IPS DF 6.9 (cell line): Measurements from ENCODE around the gene ZYX.

Experiments
- DNase-seq: peaks from one replicate; pipeline ENCODE4 v3.0.0-alpha.2; 2013; ENCODE audit warnings: low read depth, low spot score
- H3K27ac ChIP-seq: one replicate; pipeline ENCODE4 v1.5.1; 2013; ENCODE audit warnings: low read length, control low read depth
- H3K27me3 ChIP-seq: 2 replicates; pipeline ENCODE4 v1.6.1; 2013; ENCODE audit warnings: mild to moderate bottlenecking, low read length; ENCODE audit not compliant: control insufficient read depth, insufficient read depth
- H3K36me3 ChIP-seq: 2 replicates; pipeline ENCODE4 v1.6.1; 2013; ENCODE audit warnings: low read length; ENCODE audit not compliant: control insufficient read depth, insufficient read depth
- H3K4me1 ChIP-seq: 2 replicates; pipeline ENCODE4 v1.6.1; 2013; ENCODE audit warnings: low read length; ENCODE audit not compliant: control insufficient read depth, insufficient read depth
- H3K4me3 ChIP-seq: 2 replicates; pipeline ENCODE4 v1.5.1; 2013; ENCODE audit warnings: mild to moderate bottlenecking, low read length
- H3K9me3 ChIP-seq: 2 replicates; pipeline ENCODE4 v1.6.1; 2013; ENCODE audit warnings: low read length, inconsistent platforms; ENCODE audit not compliant: control insufficient read depth, insufficient read depth
- WGBS: extraction: QIAGEN DNeasy Blood & Tissue Kit; methylation state at CpG from one replicate; pipeline ENCODE4 v1.1.7; 2013; ENCODE audit warnings: mixed read lengths, missing lambda C conversion rate; ENCODE audit not compliant: insufficient read length, insufficient coverage; 5-methylcytosine and 5-hydroxymethylcytosine counted together

Gene ZYX

GRCh38 chr7:143362131-143363015 is 18.8 kb upstream of the ZYX start, which contains the start of gene FAM131B:
Gene FAM131B (minus strand): TSS chr7:143362713. CDS start chr7:143362603, 110 bp downstream.
- Histone ChIP-seq H3K9me3 (no peaks in the 10 kb centered on the region), H3K36me3 (peaks cover 2% of the 10 kb centered on the region; the same call in 1 of the 2 replicates), H3K27me3 (0 out of 2 replicates have a peak, but pooled peaks cover 2% of the 10 kb centered on the region), H3K4me1 (no peaks in the 10 kb centered on the region; the same call in 1 of the 2 replicates), H3K4me3 (peak within 1 kb of the TSS; percentile 84), H3K27ac (no peak within 1 kb of the TSS)
- no CpG with 5 or more reads among the region's 112 CpGs for WGBS
- no peak for DNase-seq

DNA sequence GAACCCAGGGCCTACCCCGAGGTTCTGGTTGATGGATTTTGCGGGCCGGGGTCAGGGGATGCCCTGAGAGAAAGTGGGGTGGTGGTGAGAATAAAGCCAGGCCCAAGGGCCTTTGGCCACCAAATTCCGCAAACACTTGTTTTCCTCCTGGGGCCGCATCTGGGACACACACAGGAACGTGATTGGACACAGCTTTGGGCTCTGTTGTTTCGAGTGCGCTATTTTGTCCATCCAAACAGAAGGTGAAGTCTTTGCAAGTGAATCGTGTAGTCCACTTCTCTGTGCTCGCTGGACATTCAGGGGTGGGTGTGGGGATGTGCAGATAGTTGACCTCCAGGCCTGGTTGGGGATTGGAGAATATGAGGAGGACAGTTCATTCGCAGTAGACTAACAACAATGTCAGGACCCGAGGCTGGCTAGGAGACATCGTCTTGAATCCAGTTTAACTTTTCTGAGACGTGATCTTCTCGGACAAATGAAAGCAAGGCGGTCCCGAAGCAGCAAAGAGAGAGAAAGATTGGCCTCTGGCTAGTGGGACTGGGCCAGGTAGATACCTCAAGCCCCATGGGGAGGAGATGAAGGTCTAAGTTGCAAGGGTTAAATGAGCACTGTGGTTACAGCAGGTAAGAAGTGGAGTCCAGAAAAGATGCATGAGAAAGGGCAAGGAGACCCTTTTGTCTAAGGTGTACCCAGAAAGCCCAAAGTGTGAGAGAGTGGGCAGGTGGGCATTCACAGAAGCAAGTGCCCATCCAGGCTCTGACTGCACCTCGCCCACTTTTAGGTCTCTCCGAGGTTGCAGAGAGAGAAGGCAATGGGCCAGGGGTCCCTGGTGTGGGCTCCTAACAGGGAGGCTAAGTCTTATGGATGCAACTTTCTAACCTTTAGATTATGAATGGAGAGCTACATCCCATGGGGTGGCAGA is 17.9 kb upstream of the ZYX start:
- WGBS = no CpG with 5 or more reads among the region's 19 CpGs
- Histone ChIP-seq H3K27me3 (0 out of 2 replicates have a peak, but pooled peaks cover 2% of the 10 kb centered on the region), H3K9me3 (no peaks in the 10 kb centered on the region), H3K27ac (no peak overlapping the region), H3K4me1 (no peaks in the 10 kb centered on the region; the same call in 1 of the 2 replicates), H3K4me3 (peak overlapping the region; percentile 84; the same call in 1 of the 2 replicates), H3K36me3 (peaks cover 2% of the 10 kb centered on the region; the same call in 1 of the 2 replicates)
- DNase-seq = no peak

DNA sequence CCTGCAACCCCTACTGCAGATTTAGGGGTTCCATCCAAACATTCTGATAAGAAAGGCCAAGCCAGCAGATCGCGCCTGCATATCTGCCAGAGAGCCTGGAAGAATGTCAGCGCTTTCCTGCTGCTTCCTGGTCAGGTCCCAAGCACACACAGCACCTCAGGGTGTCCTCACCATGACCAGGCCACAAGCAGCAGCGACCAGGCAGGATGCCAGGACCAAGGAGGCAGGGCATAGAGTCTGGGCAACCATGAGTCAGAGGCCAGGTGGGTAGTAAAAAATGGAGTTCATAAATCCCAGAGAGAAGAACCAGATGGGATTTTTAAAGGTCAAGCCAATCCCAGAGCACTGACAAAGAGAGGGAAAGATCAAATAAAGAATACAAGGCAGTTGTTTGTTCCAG is 13.2 kb upstream of the ZYX start:
- peaks cover 1% of the 10 kb centered on the region; the same call in 1 of the 2 replicates for H3K4me1 ChIP-seq
- DNase-seq = no peak
- WGBS = no CpG with 5 or more reads among the region's 4 CpGs
- 0 out of 2 replicates have a peak, but pooled peaks cover 2% of the 10 kb centered on the region for H3K27me3 ChIP-seq
- no peak overlapping the region for H3K27ac ChIP-seq
- H3K36me3 ChIP-seq = no peaks in the 10 kb centered on the region
- no peak overlapping the region for H3K4me3 ChIP-seq
- H3K9me3 ChIP-seq = no peaks in the 10 kb centered on the region

GRCh38 chr7:143368387-143368786 is 12.8 kb upstream of the ZYX start:
- H3K27ac ChIP-seq = no peak overlapping the region
- H3K27me3 ChIP-seq = 0 out of 2 replicates have a peak, but pooled peaks cover 2% of the 10 kb centered on the region
- no peaks in the 10 kb centered on the region for H3K9me3 ChIP-seq
- H3K4me3 ChIP-seq = no peak overlapping the region
- no peaks in the 10 kb centered on the region for H3K36me3 ChIP-seq
- DNase-seq = no peak
- WGBS = no CpG with 5 or more reads among the region's 1 CpG
- H3K4me1 ChIP-seq = peaks cover 1% of the 10 kb centered on the region; the same call in 1 of the 2 replicates

DNA sequence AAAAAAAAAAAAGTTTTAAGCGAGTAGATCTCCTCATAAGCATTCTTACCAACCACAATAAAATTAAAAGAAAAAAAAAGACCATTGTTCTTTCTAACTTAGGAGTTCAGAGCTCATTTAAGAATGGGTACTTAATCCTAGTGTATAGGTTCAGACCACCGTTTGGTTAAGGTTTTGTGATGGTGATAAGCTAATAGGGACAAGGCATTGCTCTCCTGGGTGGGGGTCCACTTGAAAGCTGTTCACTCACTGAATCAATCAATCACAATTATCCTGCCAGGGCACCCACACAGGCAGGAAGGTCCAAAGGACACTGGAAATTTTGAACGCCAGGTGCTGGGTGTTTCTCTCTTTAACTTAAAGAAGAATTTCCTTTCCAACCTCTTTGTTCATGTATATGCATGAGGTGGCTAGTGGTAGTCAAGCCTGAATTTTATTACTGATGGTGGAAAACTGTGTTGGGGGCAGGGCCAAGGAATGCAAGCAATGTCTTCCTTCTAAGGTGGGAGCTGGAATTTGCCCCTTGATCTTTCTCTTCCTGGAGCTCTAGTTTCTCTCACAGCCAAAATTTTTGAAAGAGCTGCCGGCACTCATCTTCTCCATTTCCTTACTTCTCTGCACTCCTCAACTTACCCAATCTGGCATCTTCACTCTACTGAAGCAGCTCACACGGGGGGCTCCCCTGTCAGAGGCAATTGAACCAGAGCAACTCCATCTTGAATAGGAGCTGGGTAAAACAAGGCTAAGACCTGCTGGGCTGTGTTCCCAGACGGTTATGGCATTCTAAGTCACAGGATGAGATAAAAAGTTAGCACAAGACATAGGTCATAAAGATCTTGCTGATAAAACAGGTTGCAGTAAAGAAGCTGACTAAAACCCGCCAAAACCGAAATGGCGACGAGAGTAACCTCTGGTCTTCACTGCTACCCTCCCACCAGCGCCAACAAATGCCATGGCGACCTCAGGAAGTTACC is 11.2 kb upstream of the ZYX start:
- Histone ChIP-seq H3K4me1 (peaks cover 4% of the 10 kb centered on the region; the same call in 1 of the 2 replicates), H3K27me3 (no peaks in the 10 kb centered on the region), H3K36me3 (no peaks in the 10 kb centered on the region), H3K4me3 (no peak overlapping the region), H3K27ac (no peak overlapping the region), H3K9me3 (no peaks in the 10 kb centered on the region)
- DNase-seq = no peak
- no CpG with 5 or more reads among the region's 12 CpGs for WGBS

DNA sequence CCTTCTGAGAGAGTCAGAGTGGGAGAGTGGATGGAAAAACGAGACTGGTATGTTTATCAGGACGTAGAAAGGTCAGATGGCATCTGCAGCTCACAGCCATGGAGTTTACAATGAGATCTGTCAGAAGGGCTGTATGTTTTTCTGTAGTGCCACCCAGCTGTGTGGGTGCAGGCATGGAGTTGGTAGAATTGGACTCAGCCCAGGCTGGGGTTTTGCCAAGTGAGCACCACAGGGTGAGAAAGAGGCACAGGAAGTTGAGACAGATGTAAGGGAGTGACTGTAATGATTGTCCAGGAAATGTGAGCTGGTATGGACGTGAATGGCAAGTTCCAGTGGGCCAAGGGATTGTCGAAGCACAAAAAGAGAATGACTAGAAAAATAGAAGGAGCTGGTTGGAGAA is 9.1 kb upstream of the ZYX start:
- H3K27ac ChIP-seq = no peak overlapping the region
- H3K27me3 ChIP-seq = no peaks in the 10 kb centered on the region
- no peaks in the 10 kb centered on the region for H3K9me3 ChIP-seq
- no peak overlapping the region for H3K4me3 ChIP-seq
- WGBS = no CpG with 5 or more reads among the region's 4 CpGs
- no peaks in the 10 kb centered on the region for H3K36me3 ChIP-seq
- peaks cover 4% of the 10 kb centered on the region; the same call in 1 of the 2 replicates for H3K4me1 ChIP-seq
- no peak for DNase-seq

- H3K4me3 ChIP-seq = no peak overlapping the region
- no peak overlapping the region for H3K27ac ChIP-seq
- no peak for DNase-seq
- peaks cover 4% of the 10 kb centered on the region; the same call in 1 of the 2 replicates for H3K4me1 ChIP-seq
- H3K36me3 ChIP-seq = no peaks in the 10 kb centered on the region
- H3K27me3 ChIP-seq = no peaks in the 10 kb centered on the region
- H3K9me3 ChIP-seq = no peaks in the 10 kb centered on the region
- WGBS = no CpG with 5 or more reads among the region's 4 CpGs
Measured at GRCh38 chr7:143373255-143373794, 7.8 kb upstream of the ZYX start.

- Histone ChIP-seq H3K36me3 (no peaks in the 10 kb centered on the region), H3K4me3 (no peak overlapping the region), H3K27me3 (no peaks in the 10 kb centered on the region), H3K4me1 (peaks cover 4% of the 10 kb centered on the region; the same call in 1 of the 2 replicates), H3K27ac (no peak overlapping the region), H3K9me3 (no peaks in the 10 kb centered on the region)
- WGBS = 100% methylated on average over 1 of the region's 5 CpGs
- no peak for DNase-seq
Measured at GRCh38 chr7:143374561-143374960, 6.6 kb upstream of the ZYX start.

- no peaks in the 10 kb centered on the region for H3K36me3 ChIP-seq
Measured at GRCh38 chr7:143375298-143376034, 5.7 kb upstream of the ZYX start.

More at GRCh38 chr7:143375298-143376034, 5.7 kb upstream of the ZYX start:
- H3K27ac ChIP-seq = no peak overlapping the region
- DNase-seq = no peak
- H3K4me1 ChIP-seq = peaks cover 4% of the 10 kb centered on the region; the same call in 1 of the 2 replicates
- WGBS = no CpG with 5 or more reads among the region's 7 CpGs
- no peak overlapping the region for H3K4me3 ChIP-seq
- H3K27me3 ChIP-seq = no peaks in the 10 kb centered on the region
- H3K9me3 ChIP-seq = no peaks in the 10 kb centered on the region
